Tibial artery (tissue), 4 donors: ENCODE measurements around the gene PTGDR.

Experiments
- DNase-seq, 2 donors: peaks; one replicate each; pipeline ENCODE4 v3.0.0-alpha.2; 2019
- H3K27ac ChIP-seq, 2 donors: fragments of 200-600 bp; sonication (generic) in 1 of 2; 1 replicate in 1 of 2; 2 replicates in 1 of 2; pipeline ENCODE4 v1.5.1; 2018 to 2019; ENCODE audit warnings: mild to moderate bottlenecking in 1 of 2
- H3K27me3 ChIP-seq, 2 donors: fragments of 200-600 bp; sonication (generic) in 1 of 2; one replicate each; pipeline versions ENCODE4 v1.5.1 to v1.6.0; 2016 to 2019
- H3K36me3 ChIP-seq, 3 donors: fragments of 200-600 bp; sonication (generic) in 2 of 3; one replicate each; pipeline ENCODE4 v1.5.1; 2016 to 2019; ENCODE audit warnings: mild to moderate bottlenecking in 2 of 3
- H3K4me1 ChIP-seq, 4 donors: fragments of 200-600 bp; sonication (generic) in 2 of 4; 1 replicate in 3 of 4; 2 replicates in 1 of 4; pipeline ENCODE4 v1.5.1; 2016 to 2019
- H3K4me3 ChIP-seq, 2 donors: fragments of 200-600 bp; sonication (generic) in 1 of 2; 1 replicate in 1 of 2; 2 replicates in 1 of 2; pipeline ENCODE4 v1.5.1; 2018 to 2019; ENCODE audit warnings: mild to moderate bottlenecking in 2 of 2
- H3K9me3 ChIP-seq, 3 donors: fragments of 200-600 bp; sonication (generic) in 1 of 3; one replicate each; pipeline ENCODE4 v1.5.1; 2016 to 2019
- intact Hi-C: fragments of 100-400 bp; cut with DNase I; formaldehyde crosslinking; loops from one replicate; pipeline ENCODE4 v1.15.0; 2023; ENCODE audit warnings: low total_unique reads
- TF ChIP-seq, protein P1 (sequence below), 2 experiments: fragments of 200-600 bp in 1 of 2; fragments of 450-650 bp in 1 of 2; IDR thresholded peaks; one replicate each; pipeline ENCODE4 v1.5.1; 2017 to 2019; ENCODE audit warnings: antibody characterized with exemption in 2 of 2, mild to moderate bottlenecking in 1 of 2, moderate library complexity in 1 of 2

Gene PTGDR

DNA sequence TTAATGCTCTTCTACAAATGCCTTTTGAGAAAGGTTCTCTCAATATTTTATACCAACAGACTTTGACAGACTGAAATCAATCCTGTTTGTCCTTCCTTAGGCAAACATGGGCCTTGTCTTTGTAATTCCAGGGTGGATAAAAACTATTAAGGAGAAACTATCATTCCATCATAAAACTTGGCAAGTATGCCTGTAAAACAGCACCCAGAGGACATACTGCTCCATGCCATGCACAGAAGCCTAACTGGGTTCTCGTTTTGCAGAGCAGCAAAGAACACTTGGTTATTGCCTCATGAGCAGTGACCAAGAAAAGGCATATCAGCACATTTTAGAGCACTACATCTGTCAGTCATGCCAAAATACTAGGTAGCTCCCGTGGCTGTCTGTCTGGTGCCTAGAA is 33.8 kb upstream of the PTGDR start:
- TF ChIP-seq, protein P1, sequence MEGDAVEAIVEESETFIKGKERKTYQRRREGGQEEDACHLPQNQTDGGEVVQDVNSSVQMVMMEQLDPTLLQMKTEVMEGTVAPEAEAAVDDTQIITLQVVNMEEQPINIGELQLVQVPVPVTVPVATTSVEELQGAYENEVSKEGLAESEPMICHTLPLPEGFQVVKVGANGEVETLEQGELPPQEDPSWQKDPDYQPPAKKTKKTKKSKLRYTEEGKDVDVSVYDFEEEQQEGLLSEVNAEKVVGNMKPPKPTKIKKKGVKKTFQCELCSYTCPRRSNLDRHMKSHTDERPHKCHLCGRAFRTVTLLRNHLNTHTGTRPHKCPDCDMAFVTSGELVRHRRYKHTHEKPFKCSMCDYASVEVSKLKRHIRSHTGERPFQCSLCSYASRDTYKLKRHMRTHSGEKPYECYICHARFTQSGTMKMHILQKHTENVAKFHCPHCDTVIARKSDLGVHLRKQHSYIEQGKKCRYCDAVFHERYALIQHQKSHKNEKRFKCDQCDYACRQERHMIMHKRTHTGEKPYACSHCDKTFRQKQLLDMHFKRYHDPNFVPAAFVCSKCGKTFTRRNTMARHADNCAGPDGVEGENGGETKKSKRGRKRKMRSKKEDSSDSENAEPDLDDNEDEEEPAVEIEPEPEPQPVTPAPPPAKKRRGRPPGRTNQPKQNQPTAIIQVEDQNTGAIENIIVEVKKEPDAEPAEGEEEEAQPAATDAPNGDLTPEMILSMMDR (IDR thresholded peaks at IDR 0.05), result no peak
- intact Hi-C loops, result no loop called here
- Histone ChIP-seq H3K27ac (no peak overlapping the region), H3K36me3 (no peaks in the 10 kb centered on the region), H3K4me3 (no peak overlapping the region), H3K27me3 (no peaks in the 10 kb centered on the region), H3K4me1 (no peaks in the 10 kb centered on the region), H3K9me3 (no peaks in the 10 kb centered on the region)
- DNase-seq, result no peak

DNA sequence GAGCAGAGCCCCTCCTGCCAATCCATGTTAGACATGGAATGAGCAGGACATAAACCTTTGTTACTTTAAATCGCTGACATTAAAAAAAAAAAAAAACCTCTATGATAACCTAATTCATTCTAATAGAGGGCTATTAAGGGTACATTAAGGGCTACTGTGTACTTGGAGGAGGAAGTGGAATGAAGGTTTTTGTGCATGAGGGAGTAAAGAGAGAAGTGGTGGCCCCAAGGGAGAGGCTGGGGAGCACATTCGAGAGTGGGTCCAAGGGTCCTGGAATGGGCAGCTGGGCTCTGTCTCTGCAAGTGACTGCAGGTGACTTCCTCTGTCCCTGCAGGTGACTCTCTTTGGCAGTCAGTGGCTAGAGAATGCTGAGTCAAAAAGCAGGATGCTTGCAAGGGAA is 32.1 kb upstream of the PTGDR start:
- no peak for DNase-seq
- TF ChIP-seq, protein P1 (IDR thresholded peaks at IDR 0.05), result no peak
- Histone ChIP-seq H3K9me3 (no peaks in the 10 kb centered on the region), H3K36me3 (no peaks in the 10 kb centered on the region), H3K4me3 (no peak overlapping the region), H3K27me3 (no peaks in the 10 kb centered on the region), H3K4me1 (no peaks in the 10 kb centered on the region), H3K27ac (no peak overlapping the region)
- intact Hi-C loops, result no loop called here

DNA sequence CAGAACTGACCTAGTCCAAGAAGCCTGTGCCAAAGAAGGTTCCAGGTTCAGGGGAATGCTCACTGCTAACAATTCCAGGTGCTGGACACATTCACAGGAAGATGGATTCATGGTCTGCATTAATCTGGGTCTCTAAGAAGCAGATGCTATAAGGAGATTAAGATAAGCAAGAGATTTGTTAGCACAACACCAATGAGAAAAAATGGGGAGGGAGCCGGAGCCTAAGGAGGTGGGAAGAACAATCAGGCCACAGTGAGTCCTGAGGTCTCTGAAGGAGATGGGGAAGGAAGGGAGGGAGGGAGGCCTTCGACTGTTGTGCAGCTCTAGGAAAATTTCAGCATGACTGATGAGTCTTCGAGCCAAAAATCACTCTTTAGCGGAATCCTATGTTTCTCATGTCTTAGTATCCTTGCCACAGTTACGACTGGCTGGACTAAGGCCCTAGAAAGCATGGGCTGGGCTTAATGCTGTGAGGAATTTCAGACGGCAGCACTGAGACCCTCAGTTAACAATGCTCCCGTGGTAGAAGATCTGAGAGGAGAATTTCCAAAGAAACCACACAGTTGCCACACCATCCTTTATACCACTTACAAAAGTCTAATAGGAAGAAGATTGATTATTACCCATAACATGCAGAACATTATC is 31.5 kb upstream of the PTGDR start:
- Histone ChIP-seq H3K4me3 (no peak overlapping the region), H3K9me3 (no peaks in the 10 kb centered on the region), H3K36me3 (no peaks in the 10 kb centered on the region), H3K27me3 (no peaks in the 10 kb centered on the region), H3K27ac (no peak overlapping the region), H3K4me1 (no peaks in the 10 kb centered on the region)
- intact Hi-C loops, result no loop called here
- DNase-seq, result no peak
- TF ChIP-seq, protein P1 (IDR thresholded peaks at IDR 0.05), result no peak

DNA sequence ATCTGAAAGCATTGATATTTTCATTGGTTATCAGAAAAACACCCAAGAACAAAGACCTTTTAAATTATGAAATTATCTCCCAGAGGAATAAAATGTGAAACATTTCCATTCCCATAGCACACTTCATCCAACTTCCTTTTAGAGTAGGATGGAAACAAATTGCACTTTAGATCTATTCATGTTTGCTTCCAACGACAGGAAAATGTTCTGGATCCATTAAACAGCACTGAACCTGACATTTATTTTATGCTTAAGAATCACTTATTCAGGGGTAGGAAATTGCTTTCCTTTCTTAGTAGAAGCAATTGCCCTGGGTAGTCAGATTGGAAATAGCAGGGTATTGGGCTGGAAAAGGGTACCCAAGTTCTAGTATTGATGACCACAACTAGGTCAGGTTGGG is 28.8 kb upstream of the PTGDR start:
- TF ChIP-seq, protein P1 (IDR thresholded peaks at IDR 0.05), result no peak
- no peak overlapping the region for H3K27ac ChIP-seq
- H3K27me3 ChIP-seq, result no peaks in the 10 kb centered on the region
- intact Hi-C loops, result no loop called here
- H3K36me3 ChIP-seq, result no peaks in the 10 kb centered on the region
- DNase-seq, result no peak
- H3K4me1 ChIP-seq, result no peaks in the 10 kb centered on the region
- H3K4me3 ChIP-seq, result no peak overlapping the region
- H3K9me3 ChIP-seq, result no peaks in the 10 kb centered on the region

DNA sequence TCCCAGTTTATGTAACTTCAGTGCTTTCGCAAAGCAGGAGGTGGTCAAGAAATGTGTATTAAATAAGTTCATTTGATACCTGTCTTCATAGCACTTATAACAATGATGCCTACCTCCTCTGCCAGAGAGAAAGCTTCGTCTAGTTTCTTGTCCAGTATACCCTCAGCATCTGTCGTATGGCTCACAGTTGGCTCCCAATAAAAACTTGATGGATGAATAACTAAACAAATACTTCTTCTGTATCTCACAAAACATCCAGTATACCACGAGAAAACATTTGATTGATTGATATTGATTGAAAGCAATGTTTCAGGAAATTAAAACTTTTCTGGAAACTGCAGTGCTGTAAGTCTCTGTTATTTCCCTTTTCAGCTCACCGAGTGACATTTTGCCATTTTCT is 26.9 kb upstream of the PTGDR start:
- DNase-seq, result no peak
- Histone ChIP-seq H3K27me3 (no peaks in the 10 kb centered on the region), H3K4me3 (no peak overlapping the region), H3K36me3 (no peaks in the 10 kb centered on the region), H3K9me3 (no peaks in the 10 kb centered on the region), H3K4me1 (no peaks in the 10 kb centered on the region), H3K27ac (no peak overlapping the region)
- intact Hi-C loops, result no loop called here
- TF ChIP-seq, protein P1 (IDR thresholded peaks at IDR 0.05), result no peak
